ENCODE measurements around the gene VASP. TPM values are rescaled to one million over a fixed set of nuclear protein-coding genes. Genes with fewer than 3 reads are reported as not detected.

The VASP gene
- total and polyA plus RNA-seq, 3 donors from 2014 or later = 37.7 to 57.9 (median 52.7) TPM

DNA sequence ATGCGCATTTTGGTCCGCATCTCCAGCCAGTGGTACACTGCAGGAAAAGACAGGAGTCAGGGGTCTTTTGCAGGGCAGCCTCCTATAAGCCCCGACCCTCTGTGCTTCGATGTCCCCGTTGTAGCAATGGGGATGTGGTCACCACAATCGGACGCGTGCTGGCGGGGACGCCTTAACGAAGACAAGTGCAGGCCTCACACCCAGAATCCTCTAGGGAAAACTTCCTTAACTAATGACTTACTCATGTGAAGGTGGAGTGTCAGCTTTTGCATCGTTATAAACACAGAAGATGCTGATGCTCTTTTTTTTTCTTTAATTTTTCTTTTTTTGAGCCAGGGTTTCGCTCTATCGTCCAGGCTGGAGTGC, 22.1 kb downstream of the VASP start:
- Histone ChIP-seq H3K9me3 (no peaks in the 10 kb centered on the region), H3K27me3 (no peaks in the 10 kb centered on the region), H3K36me3 (ENCODE audit: low read depth, missing control alignments) (no peaks in the 10 kb centered on the region), H3K27ac (no peak overlapping the region), H3K4me3 (peak overlapping the region in 1 of 2 donors; percentile 35), H3K4me1 (peaks cover 9% of the 10 kb centered on the region)
- intact Hi-C loops (cut with DNase I; ENCODE audit: low total_unique reads) = loop anchor here (10.0 kb wide), 1 partner anchor 115 kb away; no protein-coding TSS in a partner anchor
- 24 to 36% methylated on average over 12 to 14 of the region's 14 CpGs for WGBS, 2 donors
- TF ChIP-seq, protein P1, sequence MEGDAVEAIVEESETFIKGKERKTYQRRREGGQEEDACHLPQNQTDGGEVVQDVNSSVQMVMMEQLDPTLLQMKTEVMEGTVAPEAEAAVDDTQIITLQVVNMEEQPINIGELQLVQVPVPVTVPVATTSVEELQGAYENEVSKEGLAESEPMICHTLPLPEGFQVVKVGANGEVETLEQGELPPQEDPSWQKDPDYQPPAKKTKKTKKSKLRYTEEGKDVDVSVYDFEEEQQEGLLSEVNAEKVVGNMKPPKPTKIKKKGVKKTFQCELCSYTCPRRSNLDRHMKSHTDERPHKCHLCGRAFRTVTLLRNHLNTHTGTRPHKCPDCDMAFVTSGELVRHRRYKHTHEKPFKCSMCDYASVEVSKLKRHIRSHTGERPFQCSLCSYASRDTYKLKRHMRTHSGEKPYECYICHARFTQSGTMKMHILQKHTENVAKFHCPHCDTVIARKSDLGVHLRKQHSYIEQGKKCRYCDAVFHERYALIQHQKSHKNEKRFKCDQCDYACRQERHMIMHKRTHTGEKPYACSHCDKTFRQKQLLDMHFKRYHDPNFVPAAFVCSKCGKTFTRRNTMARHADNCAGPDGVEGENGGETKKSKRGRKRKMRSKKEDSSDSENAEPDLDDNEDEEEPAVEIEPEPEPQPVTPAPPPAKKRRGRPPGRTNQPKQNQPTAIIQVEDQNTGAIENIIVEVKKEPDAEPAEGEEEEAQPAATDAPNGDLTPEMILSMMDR (IDR thresholded peaks at IDR 0.05) = no peak
- TF ChIP-seq POLR2A (IDR thresholded peaks at IDR 0.05) = no peak
- DNase-seq = no peak

DNA sequence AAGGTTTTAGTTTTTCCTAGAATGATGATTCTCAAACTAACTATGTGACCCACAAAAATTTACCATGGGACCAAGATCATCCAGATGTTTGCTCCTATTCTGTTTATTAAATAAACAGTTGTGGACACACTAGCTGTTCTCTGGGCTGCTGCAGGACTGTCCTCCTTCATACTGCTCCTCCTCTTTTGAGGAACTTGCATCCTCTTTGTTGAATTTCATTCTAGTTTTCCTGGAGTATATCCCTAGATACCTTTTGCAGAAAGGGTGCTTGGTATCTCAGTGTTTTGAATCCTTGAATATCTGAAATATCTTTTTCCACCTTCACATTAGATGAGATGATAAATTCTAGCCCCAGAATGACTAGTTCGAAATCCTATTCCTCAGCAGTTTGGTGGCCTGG, 24.1 kb downstream of the VASP start:
- Histone ChIP-seq H3K4me1 (peaks cover 9% of the 10 kb centered on the region), H3K36me3 (ENCODE audit: low read depth, missing control alignments) (no peaks in the 10 kb centered on the region), H3K9me3 (no peaks in the 10 kb centered on the region), H3K4me3 (no peak overlapping the region), H3K27me3 (no peaks in the 10 kb centered on the region), H3K27ac (no peak overlapping the region)
- intact Hi-C loops (cut with DNase I; ENCODE audit: low total_unique reads) = no loop called here
- DNase-seq = no peak
- no peak for TF ChIP-seq POLR2A (IDR thresholded peaks at IDR 0.05)
- TF ChIP-seq, protein P1 (IDR thresholded peaks at IDR 0.05) = no peak
- WGBS, 2 donors = 88 to 100% methylated on average over 1 of the region's 1 CpG

DNA sequence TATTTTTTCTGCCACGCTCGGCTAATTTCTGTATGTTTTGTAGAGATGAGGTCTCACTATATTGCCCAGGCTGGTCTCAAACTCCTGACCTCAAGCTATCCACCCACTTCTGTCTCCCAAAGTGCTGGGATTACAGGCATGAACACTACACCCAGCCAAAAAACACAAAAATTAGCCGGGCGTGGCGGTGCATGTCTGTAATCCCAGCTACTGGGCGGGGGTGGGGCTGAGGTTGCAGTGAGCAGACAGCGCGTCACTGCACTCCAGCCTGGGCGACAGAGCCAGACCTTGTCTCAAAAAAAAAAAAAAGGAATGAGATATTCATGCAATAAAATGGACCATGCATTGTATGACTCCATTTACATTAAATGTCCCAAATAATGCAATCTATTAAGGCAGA, 32.2 kb downstream of the VASP start:
- Histone ChIP-seq H3K4me3 (no peak overlapping the region), H3K27ac (no peak overlapping the region), H3K9me3 (no peaks in the 10 kb centered on the region), H3K27me3 (no peaks in the 10 kb centered on the region), H3K36me3 (ENCODE audit: low read depth, missing control alignments) (no peaks in the 10 kb centered on the region), H3K4me1 (no peaks in the 10 kb centered on the region)
- intact Hi-C loops (cut with DNase I; ENCODE audit: low total_unique reads) = no loop called here
- WGBS, 2 donors = 91 to 93% methylated on average over 9 of the region's 9 CpGs
- TF ChIP-seq, protein P1 (IDR thresholded peaks at IDR 0.05) = no peak
- TF ChIP-seq POLR2A (IDR thresholded peaks at IDR 0.05) = no peak
- DNase-seq = no peak

DNA sequence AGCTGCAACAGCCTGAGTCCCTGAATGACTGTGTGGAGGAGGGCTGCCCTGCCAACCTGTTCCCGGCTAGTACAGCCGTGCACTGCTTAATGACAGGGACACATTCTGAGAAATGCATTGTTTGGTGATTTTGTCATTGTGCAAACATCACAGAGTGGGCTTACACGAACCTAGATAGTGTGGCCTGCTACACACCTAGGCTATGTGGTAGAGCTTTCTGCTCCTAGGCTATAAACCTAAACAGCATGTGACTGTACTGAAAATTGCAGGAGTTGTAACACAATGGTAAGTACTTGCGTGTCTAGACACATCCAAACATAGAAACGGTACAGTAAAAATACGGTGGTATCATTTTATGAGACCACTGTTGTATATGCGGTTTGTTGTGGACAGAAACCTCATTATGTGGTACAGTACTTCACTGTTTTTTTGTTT, 35.0 kb downstream of the VASP start:
- 76 to 88% methylated on average over 7 of the region's 7 CpGs for WGBS, 2 donors
- no peaks in the 10 kb centered on the region for H3K27me3 ChIP-seq
- intact Hi-C loops (cut with DNase I; ENCODE audit: low total_unique reads) = no loop called here
- DNase-seq = no peak
- TF ChIP-seq POLR2A (IDR thresholded peaks at IDR 0.05) = no peak
- TF ChIP-seq, protein P1 (IDR thresholded peaks at IDR 0.05) = no peak
- H3K4me3 ChIP-seq = no peak overlapping the region
- no peaks in the 10 kb centered on the region for H3K36me3 ChIP-seq (ENCODE audit: low read depth, missing control alignments)
- no peaks in the 10 kb centered on the region for H3K9me3 ChIP-seq
- H3K27ac ChIP-seq = no peak overlapping the region
- no peaks in the 10 kb centered on the region for H3K4me1 ChIP-seq

DNA sequence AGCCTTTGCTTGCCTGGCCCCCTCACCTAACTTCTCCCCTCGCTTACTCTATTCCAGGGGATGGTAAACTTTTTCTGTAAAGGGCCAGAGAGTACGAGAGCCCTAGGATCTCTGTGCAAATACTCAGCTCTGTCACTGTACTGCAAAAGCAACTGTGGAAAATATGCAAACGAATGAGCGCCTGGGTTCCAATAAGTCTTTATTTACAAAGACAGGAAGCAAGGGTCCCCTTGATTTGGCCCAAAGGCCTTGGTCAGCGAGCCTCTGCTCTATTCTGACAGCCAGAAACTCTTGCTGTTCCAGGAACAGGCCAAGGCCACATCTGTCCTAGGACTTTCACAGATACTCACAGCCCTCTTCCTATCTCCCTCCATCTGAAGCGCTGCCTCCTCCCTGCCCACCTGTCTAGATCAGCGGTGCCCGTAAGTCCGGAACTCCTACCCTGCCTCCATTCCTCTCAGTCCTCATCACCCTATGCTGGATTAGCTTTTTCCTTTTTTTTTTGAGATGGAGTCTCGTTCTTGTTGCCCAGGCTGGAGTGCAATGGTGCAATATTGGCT, 40.0 kb downstream of the VASP start:
- H3K27me3 ChIP-seq = no peaks in the 10 kb centered on the region
- no peak overlapping the region for H3K27ac ChIP-seq
- no peak for TF ChIP-seq POLR2A (IDR thresholded peaks at IDR 0.05)
- TF ChIP-seq, protein P1 (IDR thresholded peaks at IDR 0.05) = no peak
- DNase-seq = no peak
- H3K4me1 ChIP-seq = no peaks in the 10 kb centered on the region
- H3K9me3 ChIP-seq = no peaks in the 10 kb centered on the region
- no peak overlapping the region for H3K4me3 ChIP-seq
- intact Hi-C loops (cut with DNase I; ENCODE audit: low total_unique reads) = no loop called here
- 73 to 75% methylated on average over 9 to 10 of the region's 10 CpGs for WGBS, 2 donors
- H3K36me3 ChIP-seq (ENCODE audit: low read depth, missing control alignments) = no peaks in the 10 kb centered on the region

Measured in testis (tissue), 3 donors.